ENCODE data around the gene MLX. TPM values are rescaled to one million over a fixed set of nuclear protein-coding genes. Genes with fewer than 3 reads are reported as not detected.
A peak's percentile ranks its signal among the peaks of the same experiment; 100 is the strongest.

Gene MLX
- total and polyA plus RNA-seq, 11 donors = 48.1 to 76.2 (median 57.9) TPM

GRCh38 chr17:42568341-42569111, 1.6 kb downstream of the MLX start:
- Histone ChIP-seq H3K36me3 (peaks cover 0 to 77% (median 71%) of the 10 kb centered on the region in 9 donors), H3K4me1 (peaks cover 4 to 46% (median 26%) of the 10 kb centered on the region in 12 donors), H3K27me3 (no peaks in the 10 kb centered on the region), H3K4me3 (peak overlapping the region in 4 of 12 donors; percentile 78 to 97 (median 88)), H3K27ac (peak overlapping the region in 8 of 12 donors; percentile 42 to 99 (median 96)), H3K9me3 (no peaks in the 10 kb centered on the region)
- WGBS, 4 donors = 86 to 92% (median 87%) methylated on average over 14 of the region's 14 CpGs
- peak in 1 of 5 donors; percentile 33 for DNase-seq
- no peak for ATAC-seq
- TF ChIP-seq POLR2A (IDR thresholded peaks at IDR 0.05) (no peak), CTCF (IDR thresholded peaks at IDR 0.05) (no peak)
- intact Hi-C loops (cut with DNase I) = no loop called here

- intact Hi-C loops (cut with DNase I) = loop anchor here in 1 of 10 donors (10.0 kb wide), 1 partner anchor 193 kb away; the partner anchor contains the start of gene RAMP2
- WGBS, 4 donors = 57 to 62% (median 59%) methylated on average over 12 of the region's 12 CpGs
- no peaks in the 10 kb centered on the region for H3K27me3 ChIP-seq
- H3K9me3 ChIP-seq = no peaks in the 10 kb centered on the region
- H3K4me1 ChIP-seq = peaks cover 0 to 41% (median 12%) of the 10 kb centered on the region in 12 donors
- DNase-seq = peak in 1 of 5 donors; percentile 6
- H3K27ac ChIP-seq = no peak overlapping the region
- ATAC-seq = no peak
- peaks cover 0 to 75% (median 72%) of the 10 kb centered on the region in 9 donors for H3K36me3 ChIP-seq
- no peak for TF ChIP-seq CTCF (IDR thresholded peaks at IDR 0.05)
- no peak for TF ChIP-seq POLR2A (IDR thresholded peaks at IDR 0.05)
- H3K4me3 ChIP-seq = no peak overlapping the region
Measured at GRCh38 chr17:42571435-42572225, 4.7 kb downstream of the MLX start.

- TF ChIP-seq CTCF (IDR thresholded peaks at IDR 0.05) = no peak
- no peak for TF ChIP-seq POLR2A (IDR thresholded peaks at IDR 0.05)
- DNase-seq (peak in 1 of 5 donors; percentile 7), ATAC-seq (no peak)
- Histone ChIP-seq H3K9me3 (no peaks in the 10 kb centered on the region), H3K4me1 (peaks cover 0 to 44% (median 12%) of the 10 kb centered on the region in 12 donors), H3K27me3 (no peaks in the 10 kb centered on the region), H3K27ac (peak overlapping the region in 1 of 12 donors; percentile 10), H3K4me3 (no peak overlapping the region), H3K36me3 (peaks cover 0 to 75% (median 72%) of the 10 kb centered on the region in 9 donors)
- intact Hi-C loops (cut with DNase I) = loop anchor here in 1 of 10 donors (10.0 kb wide), 1 partner anchor 192 kb away; the partner anchor contains the start of gene RAMP2
- WGBS, 4 donors = 70 to 90% (median 85%) methylated on average over 4 of the region's 4 CpGs
Measured at GRCh38 chr17:42573095-42573494, 6.2 kb downstream of the MLX start.

- TF ChIP-seq CTCF (IDR thresholded peaks at IDR 0.05) (no peak), POLR2A (IDR thresholded peaks at IDR 0.05) (no peak)
- H3K4me3 ChIP-seq = no peak overlapping the region
- H3K27me3 ChIP-seq = no peaks in the 10 kb centered on the region
- DNase-seq (no peak), ATAC-seq (no peak)
- H3K27ac ChIP-seq = no peak overlapping the region
- intact Hi-C loops (cut with DNase I) = loop anchor here in 1 of 10 donors (10.0 kb wide), 1 partner anchor 190 kb away; the partner anchor contains the start of gene RAMP2
- peaks cover 0 to 69% (median 63%) of the 10 kb centered on the region in 9 donors for H3K36me3 ChIP-seq
- WGBS, 4 donors = 75 to 85% (median 81%) methylated on average over 3 of the region's 3 CpGs
- peaks cover 0 to 42% (median 14%) of the 10 kb centered on the region in 12 donors for H3K4me1 ChIP-seq
- no peaks in the 10 kb centered on the region for H3K9me3 ChIP-seq
Measured at GRCh38 chr17:42574463-42574862, 7.6 kb downstream of the MLX start.

Measured in heart left ventricle (tissue), 16 donors.